Fibroblast of pulmonary artery (primary cell): Measurements from ENCODE around the gene PPIL1.

Experiments used
- DNase-seq: peaks from one replicate; pipeline ENCODE4 v3.0.0-alpha.2; 2010; ENCODE audit warnings: low read depth
- H3K4me3 ChIP-seq: replicated peaks from 2 replicates; pipeline ENCODE4 v1.5.1; 2011; ENCODE audit warnings: low read depth, mild to moderate bottlenecking, control low read depth, low read length, moderate library complexity
- CTCF ChIP-seq: IDR thresholded peaks from 2 replicates; pipeline ENCODE4 v1.5.1; 2011; ENCODE audit warnings: mild to moderate bottlenecking, control low read depth, low read length, inconsistent platforms; ENCODE audit errors: missing control alignments

The PPIL1 gene

GRCh38 chr6:36836111-36837021 is 38.2 kb downstream of the PPIL1 start:
- no peak for DNase-seq
- no peak overlapping the region for H3K4me3 ChIP-seq
- no peak for TF ChIP-seq CTCF

- H3K4me3 ChIP-seq = no peak overlapping the region
- no peak for DNase-seq
- no peak for TF ChIP-seq CTCF
Measured at GRCh38 chr6:36834576-36835341, 39.8 kb downstream of the PPIL1 start.

GRCh38 chr6:36833182-36833789 is 41.3 kb downstream of the PPIL1 start:
- TF ChIP-seq CTCF = no peak
- no peak for DNase-seq
- H3K4me3 ChIP-seq = no peak overlapping the region

- no peak for DNase-seq
- TF ChIP-seq CTCF = no peak
- no peak overlapping the region for H3K4me3 ChIP-seq
Measured at GRCh38 chr6:36832313-36832712, 42.3 kb downstream of the PPIL1 start.

GRCh38 chr6:36830577-36830976 is 44.0 kb downstream of the PPIL1 start:
- no peak for TF ChIP-seq CTCF
- H3K4me3 ChIP-seq = no peak overlapping the region
- DNase-seq = no peak

- H3K4me3 ChIP-seq = no peak overlapping the region
- no peak for TF ChIP-seq CTCF
- DNase-seq = peak; percentile 73
Measured at GRCh38 chr6:36829919-36830544, 44.6 kb downstream of the PPIL1 start.
